Glutamatergic neuron (in vitro differentiated cells): ENCODE data around the gene PDE7B. TPM values are rescaled to one million over a fixed set of nuclear protein-coding genes. Genes with fewer than 3 reads are reported as not detected.

ENCODE experiments used
- DNase-seq: peaks from one replicate; pipeline ENCODE4 v3.0.0; 2022
- H3K27ac Mint-ChIP-seq: one replicate; pipeline ENCODE4 v1.8.0; 2020; ENCODE audit warnings: mild to moderate bottlenecking, mixed read lengths, inconsistent platforms; ENCODE audit not compliant: unreplicated experiment
- H3K27me3 Mint-ChIP-seq: one replicate; pipeline ENCODE4 v1.8.0; 2020; ENCODE audit warnings: mild to moderate bottlenecking, moderate library complexity, mixed read lengths, inconsistent platforms; ENCODE audit not compliant: unreplicated experiment
- H3K36me3 Mint-ChIP-seq: one replicate; pipeline ENCODE4 v1.8.0; 2020; ENCODE audit warnings: mild to moderate bottlenecking, mixed read lengths, inconsistent platforms; ENCODE audit not compliant: unreplicated experiment
- H3K4me1 Mint-ChIP-seq: one replicate; pipeline ENCODE4 v1.8.0; 2020; ENCODE audit warnings: mild to moderate bottlenecking, low read depth, mixed read lengths, inconsistent platforms; ENCODE audit not compliant: unreplicated experiment
- H3K4me3 Mint-ChIP-seq: one replicate; pipeline ENCODE4 v1.8.0; 2020; ENCODE audit warnings: mild to moderate bottlenecking, mixed read lengths, inconsistent platforms; ENCODE audit not compliant: unreplicated experiment
- H3K9me3 Mint-ChIP-seq: one replicate; pipeline ENCODE4 v1.8.0; 2020; ENCODE audit warnings: mild to moderate bottlenecking, moderate library complexity, mixed read lengths, inconsistent platforms; ENCODE audit not compliant: unreplicated experiment
- CTCF ChIP-seq: fragments of 200-600 bp; sonication (generic); IDR thresholded peaks from one replicate; pipeline ENCODE4 v1.5.0; 2021; ENCODE audit not compliant: partially characterized antibody, unreplicated experiment
- total RNA-seq: library from RNA; stranded (reverse); fragmentation: NEBNext Ultra II Directional; extraction: Animal tissue kit (Norgen Biotek cat#: 25700); gene quantifications from one replicate; pipeline ENCODE4 v1.2.1, GENCODE V29; 2021; ENCODE audit not compliant: unreplicated experiment

PDE7B gene
- total RNA-seq, 1 donor from 2014 or later, result not detected

GRCh38 chr6:135819665-135820064, 31.8 kb upstream of the PDE7B start:
- Mint-ChIP-seq H3K27me3 (no peaks in the 10 kb centered on the region), H3K36me3 (no peaks in the 10 kb centered on the region), H3K4me1 (no peaks in the 10 kb centered on the region), H3K4me3 (no peak overlapping the region), H3K9me3 (no peaks in the 10 kb centered on the region), H3K27ac (no peak overlapping the region)
- no peak for DNase-seq
- TF ChIP-seq CTCF, result no peak

GRCh38 chr6:135820340-135820739, 31.2 kb upstream of the PDE7B start:
- Mint-ChIP-seq H3K36me3 (no peaks in the 10 kb centered on the region), H3K4me1 (no peaks in the 10 kb centered on the region), H3K27me3 (no peaks in the 10 kb centered on the region), H3K4me3 (no peak overlapping the region), H3K9me3 (no peaks in the 10 kb centered on the region), H3K27ac (no peak overlapping the region)
- TF ChIP-seq CTCF, result no peak
- DNase-seq, result peak; percentile 30

GRCh38 chr6:135823851-135824250, 27.6 kb upstream of the PDE7B start:
- H3K9me3 Mint-ChIP-seq, result no peaks in the 10 kb centered on the region
- peaks cover 7% of the 10 kb centered on the region for H3K4me1 Mint-ChIP-seq
- no peaks in the 10 kb centered on the region for H3K27me3 Mint-ChIP-seq
- no peaks in the 10 kb centered on the region for H3K36me3 Mint-ChIP-seq
- no peak overlapping the region for H3K27ac Mint-ChIP-seq
- no peak for DNase-seq
- TF ChIP-seq CTCF, result no peak
- no peak overlapping the region for H3K4me3 Mint-ChIP-seq

GRCh38 chr6:135826236-135826804, 25.2 kb upstream of the PDE7B start:
- Mint-ChIP-seq H3K27me3 (no peaks in the 10 kb centered on the region), H3K9me3 (no peaks in the 10 kb centered on the region), H3K4me3 (no peak overlapping the region), H3K36me3 (no peaks in the 10 kb centered on the region), H3K4me1 (peaks cover 7% of the 10 kb centered on the region), H3K27ac (no peak overlapping the region)
- DNase-seq, result no peak
- no peak for TF ChIP-seq CTCF

- Mint-ChIP-seq H3K4me3 (no peak overlapping the region), H3K9me3 (no peaks in the 10 kb centered on the region), H3K4me1 (peaks cover 7% of the 10 kb centered on the region), H3K27ac (no peak overlapping the region), H3K36me3 (no peaks in the 10 kb centered on the region), H3K27me3 (no peaks in the 10 kb centered on the region)
- no peak for DNase-seq
- TF ChIP-seq CTCF, result no peak
Measured at GRCh38 chr6:135828021-135828420, 23.5 kb upstream of the PDE7B start.
